ENCODE data around the gene POLD2.

GRCh38 chr7:44094365-44094764 is 29.0 kb downstream of the POLD2 start:
- no peak for TF ChIP-seq POLR2A (IDR thresholded peaks at IDR 0.05)
- TF ChIP-seq CTCF (IDR thresholded peaks at IDR 0.05), result no peak
